ENCODE results near the gene HEATR9. TPM values are rescaled to one million over a fixed set of nuclear protein-coding genes. Genes with fewer than 3 reads are reported as not detected.

Gene HEATR9
- total and polyA plus RNA-seq, 2 donors (not counting 1 experiment from before 2014, with no cell fraction given) = 0.06 TPM; not detected in 1

GRCh38 chr17:35816723-35817122, 52.0 kb downstream of the HEATR9 start:
- no peak overlapping the region for H3K9ac ChIP-seq (ENCODE audit: low read length)
- peaks cover 20 to 47% of the 10 kb centered on the region in 2 experiments for H3K36me3 ChIP-seq (replicated peaks in 1 of 2; ENCODE audit: control extremely low read depth in 1 of 2, control insufficient read depth in 1 of 2, extremely low read depth in 1 of 2, insufficient read depth in 2 of 2, low read length in 1 of 2)
- H3K9me3 ChIP-seq (ENCODE audit: control extremely low read depth in 1 of 3, control insufficient read depth in 2 of 3, insufficient read depth in 1 of 3, low read length in 2 of 3) = no peaks in the 10 kb centered on the region
- CTCF ChIA-PET = interaction anchor here (0.7 to 2.9 kb wide), 5 partner anchors 8 to 69 kb away, joined by 3 to 16 read pairs (median 3); partner anchors contain the start of gene TAF15
- peaks cover 78% of the 10 kb centered on the region for H3K79me2 ChIP-seq (ENCODE audit: control insufficient read depth, insufficient read depth, low read length)
- H3K27ac ChIP-seq (ENCODE audit: low read length in 2 of 2) = no peak overlapping the region
- H3K27me3 ChIP-seq (replicated peaks in 1 of 4; ENCODE audit: control extremely low read depth in 1 of 4, control insufficient read depth in 3 of 4, insufficient read depth in 4 of 4, low read length in 3 of 4) = no peaks in the 10 kb centered on the region
- ATAC-seq (ENCODE audit: low read depth) (no peak), DNase-seq (no peak)
- intact Hi-C loops (cut with micrococcal nuclease) = no loop called here
- Mint-ChIP-seq H3K4me1 (peaks cover 35% of the 10 kb centered on the region), H3K9me3 (ENCODE audit: insufficient read depth) (no peaks in the 10 kb centered on the region), H3K27me3 (no peaks in the 10 kb centered on the region), H3K4me3 (no peak overlapping the region), H3K27ac (no peak overlapping the region)
- no peak overlapping the region for H2AFZ ChIP-seq (ENCODE audit: insufficient read depth, low read depth, low read length, poor library complexity, severe bottlenecking)
- WGBS (ENCODE audit: insufficient coverage) = 85% methylated on average over 5 of the region's 5 CpGs
- TF ChIP-seq EZH2 (IDR thresholded peaks at IDR 0.05; ENCODE audit: borderline replicate concordance, insufficient read depth, low read depth, low read length, poor library complexity, severe bottlenecking) = no peak
- no peak for TF ChIP-seq CTCF (IDR thresholded peaks at IDR 0.05)
- no peak overlapping the region for H3K4me2 ChIP-seq (replicated peaks; ENCODE audit: low read depth, low read length, poor library complexity, severe bottlenecking)
- peaks cover 72% of the 10 kb centered on the region for H4K20me1 ChIP-seq (ENCODE audit: control insufficient read depth, insufficient read depth, low read length, poor library complexity, severe bottlenecking)
- POLR2A ChIA-PET = interaction anchor here (0.6 kb wide), 1 partner anchor 49 kb away, joined by 10 read pairs; no protein-coding TSS in a partner anchor
- H3K4me3 ChIP-seq (ENCODE audit: control extremely low read depth in 1 of 5, extremely low read depth in 1 of 5, insufficient read depth in 1 of 5, low read depth in 2 of 5, low read length in 4 of 5) = no peak overlapping the region
- H3K4me1 ChIP-seq (ENCODE audit: control insufficient read depth in 2 of 2, insufficient read depth in 2 of 2, low read length in 2 of 2) = peaks cover 3 to 5% of the 10 kb centered on the region in 2 donors

GRCh38 chr17:35812456-35812855, 56.2 kb downstream of the HEATR9 start:
- H2AFZ ChIP-seq (ENCODE audit: insufficient read depth, low read depth, low read length, poor library complexity, severe bottlenecking) = no peak overlapping the region
- TF ChIP-seq EZH2 (IDR thresholded peaks at IDR 0.05; ENCODE audit: borderline replicate concordance, insufficient read depth, low read depth, low read length, poor library complexity, severe bottlenecking) (no peak), CTCF (IDR thresholded peaks at IDR 0.05) (no peak)
- H3K27ac ChIP-seq (ENCODE audit: low read length in 2 of 2) = no peak overlapping the region
- Mint-ChIP-seq H3K9me3 (ENCODE audit: insufficient read depth) (no peaks in the 10 kb centered on the region), H3K4me1 (peaks cover 63% of the 10 kb centered on the region), H3K4me3 (no peak overlapping the region), H3K27ac (no peak overlapping the region), H3K27me3 (no peaks in the 10 kb centered on the region)
- peaks cover 57% of the 10 kb centered on the region for H4K20me1 ChIP-seq (ENCODE audit: control insufficient read depth, insufficient read depth, low read length, poor library complexity, severe bottlenecking)
- H3K4me1 ChIP-seq (ENCODE audit: control insufficient read depth in 2 of 2, insufficient read depth in 2 of 2, low read length in 2 of 2) = peaks cover 29% of the 10 kb centered on the region in 2 donors
- peaks cover 7 to 15% of the 10 kb centered on the region in 2 experiments for H3K36me3 ChIP-seq (replicated peaks in 1 of 2; ENCODE audit: control extremely low read depth in 1 of 2, control insufficient read depth in 1 of 2, extremely low read depth in 1 of 2, insufficient read depth in 2 of 2, low read length in 1 of 2)
- H3K9ac ChIP-seq (ENCODE audit: low read length) = no peak overlapping the region
- intact Hi-C loops (cut with micrococcal nuclease) = no loop called here
- no peak overlapping the region for H3K4me3 ChIP-seq (ENCODE audit: control extremely low read depth in 1 of 5, extremely low read depth in 1 of 5, insufficient read depth in 1 of 5, low read depth in 2 of 5, low read length in 4 of 5)
- ATAC-seq (ENCODE audit: low read depth) = no peak
- H3K9me3 ChIP-seq (ENCODE audit: control extremely low read depth in 1 of 3, control insufficient read depth in 2 of 3, insufficient read depth in 1 of 3, low read length in 2 of 3) = no peaks in the 10 kb centered on the region
- POLR2A ChIA-PET = no interaction called here
- DNase-seq = no peak
- peaks cover 80% of the 10 kb centered on the region for H3K79me2 ChIP-seq (ENCODE audit: control insufficient read depth, insufficient read depth, low read length)
- no CpG with 5 or more reads among the region's 5 CpGs for WGBS (ENCODE audit: insufficient coverage)
- no peak overlapping the region for H3K4me2 ChIP-seq (replicated peaks; ENCODE audit: low read depth, low read length, poor library complexity, severe bottlenecking)
- CTCF ChIA-PET = interaction anchor here (0.7 to 8.7 kb wide), 3 partner anchors 13 to 49 kb away, joined by 3 to 349 read pairs (median 6); no protein-coding TSS in a partner anchor
- H3K27me3 ChIP-seq (replicated peaks in 1 of 4; ENCODE audit: control extremely low read depth in 1 of 4, control insufficient read depth in 3 of 4, insufficient read depth in 4 of 4, low read length in 3 of 4) = no peaks in the 10 kb centered on the region
